NCI-H2107 treated with DMSO at 0.1 percent for 48 hours (cell line): ENCODE measurements around the gene UBE2D2.

ENCODE experiments used
- DNase-seq: peaks from one replicate; lab custom pipeline; 2025; ENCODE audit not compliant: unreplicated experiment; lab: John Stamatoyannopoulos, UW

UBE2D2 gene

GRCh38 chr5:139635191-139635590, 74.1 kb downstream of the UBE2D2 start:
- DNase-seq: no peak

GRCh38 chr5:139635606-139636206, 74.6 kb downstream of the UBE2D2 start:
- peak; percentile 20 for DNase-seq

DNA sequence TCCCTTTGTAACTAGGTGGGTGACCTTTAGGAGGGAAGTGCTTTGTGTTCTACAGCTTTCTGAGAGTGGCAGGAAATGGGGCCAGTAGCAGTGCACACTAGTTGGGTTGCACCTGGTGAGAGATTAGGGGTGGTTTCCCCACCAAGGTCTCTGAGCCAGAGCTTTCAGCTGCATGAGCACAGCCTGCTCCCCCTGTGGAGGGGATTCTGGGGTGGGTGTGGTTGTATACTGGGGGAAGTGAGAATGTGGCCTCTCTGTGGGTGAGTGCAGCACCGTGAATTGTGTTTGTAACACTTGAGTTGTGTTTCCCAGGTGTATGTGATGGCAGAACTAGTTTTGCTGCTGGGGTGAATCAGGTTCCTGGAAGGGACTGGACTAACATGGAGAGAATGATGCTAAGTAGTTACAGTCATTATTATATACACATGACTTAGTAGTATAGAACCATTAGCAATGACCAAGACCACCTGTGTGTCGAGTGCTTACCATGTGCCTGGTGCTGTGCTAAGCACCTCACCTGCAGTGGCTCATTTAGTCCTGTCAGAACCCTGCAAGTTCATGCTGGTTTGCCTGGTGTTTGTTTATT, 75.2 kb downstream of the UBE2D2 start:
- DNase-seq: no peak

DNA sequence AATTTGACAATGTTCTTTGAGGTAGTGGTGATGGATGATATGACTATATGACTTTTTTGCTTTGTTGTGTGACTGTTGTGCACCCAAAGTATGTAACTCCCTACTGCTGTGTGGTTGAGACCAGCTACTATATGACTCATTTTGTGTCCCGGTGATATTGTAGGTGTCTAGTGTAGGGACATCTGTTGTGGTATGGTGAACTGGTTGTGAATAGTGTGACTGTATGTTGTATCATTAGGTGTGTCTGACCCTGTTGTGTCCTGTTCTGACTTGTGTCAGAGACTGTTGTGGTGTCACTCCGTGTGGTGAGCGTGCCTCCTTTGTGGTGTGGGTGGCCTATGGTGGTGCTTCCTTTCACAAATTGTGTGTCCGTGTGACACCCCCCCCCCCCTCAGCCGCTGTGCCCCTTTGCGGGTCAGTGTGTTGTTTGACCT, 75.9 kb downstream of the UBE2D2 start:
- peak; percentile 47 for DNase-seq

DNA sequence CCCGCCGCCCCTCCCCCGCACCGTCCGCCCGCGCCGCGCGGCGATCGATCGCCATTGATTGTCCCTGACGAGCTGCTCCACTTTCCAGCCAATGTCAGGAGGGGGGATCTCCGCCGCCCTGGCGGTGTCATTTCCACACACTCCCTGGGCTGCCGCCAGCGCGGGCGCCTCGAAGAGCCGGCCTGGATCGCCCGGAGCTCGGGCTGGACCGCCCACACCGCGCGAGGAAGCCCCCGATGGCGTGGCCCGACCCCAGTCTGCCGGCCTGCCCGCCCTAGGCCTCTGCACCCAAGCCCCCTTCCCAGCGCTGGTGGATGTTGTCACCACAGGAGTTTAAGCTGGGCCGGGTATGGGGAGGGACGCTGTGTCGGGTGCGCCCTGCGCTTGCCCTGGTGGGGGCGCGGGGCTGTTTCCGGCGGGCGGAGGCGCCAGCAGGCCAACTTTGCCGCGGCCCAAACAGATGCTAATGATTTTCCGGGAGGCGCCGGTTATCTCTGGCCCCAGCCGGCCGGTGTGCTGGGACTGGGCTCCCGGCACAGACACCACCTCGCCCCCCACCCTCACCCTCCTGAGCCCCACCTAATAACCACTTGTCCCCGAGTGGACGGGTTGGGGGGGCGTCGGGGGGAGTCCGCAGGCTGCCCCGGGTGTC, 76.4 kb downstream of the UBE2D2 start:
- DNase-seq: peak; percentile 31

GRCh38 chr5:139638090-139638735, 77.1 kb downstream of the UBE2D2 start:
- DNase-seq: peak; percentile 58

DNA sequence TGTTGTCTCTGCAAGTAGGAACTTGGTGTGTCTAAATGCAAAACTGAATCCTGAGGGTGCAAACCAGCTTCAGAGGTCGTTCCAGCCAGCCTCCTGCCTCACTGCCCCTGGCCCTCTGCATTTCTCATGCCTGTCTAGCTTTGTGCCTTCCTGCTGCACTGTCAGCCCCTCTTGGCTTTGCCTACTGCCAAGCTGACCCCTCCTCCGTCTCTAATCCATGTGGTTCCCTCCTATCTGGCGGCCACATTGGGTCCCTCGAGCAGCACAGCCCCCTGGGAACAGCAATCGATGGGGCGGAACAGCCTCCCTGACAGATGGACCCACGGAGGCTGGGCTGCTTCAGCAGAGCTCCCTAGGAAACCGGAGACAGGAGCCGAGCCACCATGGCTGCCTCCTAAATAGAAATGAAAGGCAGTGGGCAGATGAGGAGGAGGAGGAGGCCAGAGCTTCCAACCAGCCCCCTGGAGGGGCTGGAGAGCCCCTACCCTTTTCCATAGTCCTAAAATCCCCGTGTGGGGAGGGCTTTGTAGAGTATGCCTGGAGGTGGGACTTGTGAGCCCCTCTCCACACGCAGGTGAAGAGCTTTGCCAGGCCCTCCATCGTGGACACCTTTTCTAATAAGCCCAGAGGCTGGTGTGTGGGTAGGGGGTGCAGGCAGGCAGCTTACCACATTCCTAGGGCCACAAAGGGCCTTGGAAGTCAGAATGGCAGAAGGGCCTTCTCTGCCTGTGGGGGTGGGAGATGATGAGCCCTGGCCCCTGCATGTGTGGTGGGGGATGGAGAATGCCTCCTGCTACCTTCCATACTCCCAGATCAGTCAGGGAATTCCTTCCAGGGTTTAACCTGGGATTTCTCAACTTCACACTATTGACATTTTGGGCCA, 77.8 kb downstream of the UBE2D2 start:
- DNase-seq: no peak

GRCh38 chr5:139639619-139640380, 78.7 kb downstream of the UBE2D2 start:
- no peak for DNase-seq

GRCh38 chr5:139640421-139641115, 79.4 kb downstream of the UBE2D2 start:
- DNase-seq: no peak

GRCh38 chr5:139641116-139642080, 80.3 kb downstream of the UBE2D2 start:
- DNase-seq: no peak

- no peak for DNase-seq
Observed at GRCh38 chr5:139642213-139642612, 81.1 kb downstream of the UBE2D2 start.

DNA sequence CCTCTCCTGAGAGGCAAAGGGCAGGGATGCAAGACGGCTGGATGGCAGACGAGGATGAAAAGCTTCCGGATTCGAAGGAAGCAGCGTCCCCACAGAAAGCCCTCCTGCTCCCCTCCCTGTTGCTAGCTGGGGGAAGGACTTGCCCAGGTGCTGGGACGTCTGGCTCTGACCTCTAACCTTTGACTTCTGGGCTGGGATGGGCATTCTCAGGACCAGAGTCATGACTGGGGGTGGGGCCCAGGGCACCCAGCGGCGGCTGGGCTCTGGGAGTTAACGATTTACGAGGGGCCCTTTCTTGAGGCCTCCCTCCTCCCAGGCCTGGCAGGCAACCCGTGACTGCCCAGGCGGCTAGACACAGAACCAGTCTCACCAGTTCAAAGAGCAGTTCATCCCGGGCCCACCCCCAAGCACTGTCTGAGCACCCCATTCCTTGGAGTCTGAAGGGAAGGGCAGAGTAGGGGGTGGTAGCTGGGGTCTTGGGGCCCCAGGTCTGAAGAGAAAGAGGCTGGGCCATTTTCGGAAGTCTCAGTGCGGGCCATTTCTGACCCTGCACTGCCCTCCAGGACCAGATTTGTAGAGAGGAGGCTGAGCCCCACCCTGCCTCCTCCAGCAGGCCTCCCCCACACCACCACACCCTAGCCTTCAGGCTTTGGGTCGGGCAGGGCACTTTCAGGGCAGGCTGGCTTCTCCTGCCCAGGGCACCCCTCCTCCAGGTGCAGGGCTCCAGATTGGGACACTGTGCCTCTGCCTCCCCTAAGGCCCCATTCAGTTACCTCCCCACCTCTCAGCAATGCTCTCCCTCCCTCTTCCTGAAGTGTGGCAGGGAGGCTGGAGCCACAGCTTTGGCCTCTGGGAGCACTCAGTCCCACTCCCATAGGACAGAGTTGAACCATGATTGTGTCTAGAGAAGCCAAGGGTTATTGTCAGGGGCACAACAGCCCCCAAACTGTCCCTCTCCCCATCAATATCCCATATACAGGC, 82.0 kb downstream of the UBE2D2 start:
- no peak for DNase-seq

- DNase-seq: no peak
Observed at GRCh38 chr5:139644001-139644456, 82.9 kb downstream of the UBE2D2 start.

DNA sequence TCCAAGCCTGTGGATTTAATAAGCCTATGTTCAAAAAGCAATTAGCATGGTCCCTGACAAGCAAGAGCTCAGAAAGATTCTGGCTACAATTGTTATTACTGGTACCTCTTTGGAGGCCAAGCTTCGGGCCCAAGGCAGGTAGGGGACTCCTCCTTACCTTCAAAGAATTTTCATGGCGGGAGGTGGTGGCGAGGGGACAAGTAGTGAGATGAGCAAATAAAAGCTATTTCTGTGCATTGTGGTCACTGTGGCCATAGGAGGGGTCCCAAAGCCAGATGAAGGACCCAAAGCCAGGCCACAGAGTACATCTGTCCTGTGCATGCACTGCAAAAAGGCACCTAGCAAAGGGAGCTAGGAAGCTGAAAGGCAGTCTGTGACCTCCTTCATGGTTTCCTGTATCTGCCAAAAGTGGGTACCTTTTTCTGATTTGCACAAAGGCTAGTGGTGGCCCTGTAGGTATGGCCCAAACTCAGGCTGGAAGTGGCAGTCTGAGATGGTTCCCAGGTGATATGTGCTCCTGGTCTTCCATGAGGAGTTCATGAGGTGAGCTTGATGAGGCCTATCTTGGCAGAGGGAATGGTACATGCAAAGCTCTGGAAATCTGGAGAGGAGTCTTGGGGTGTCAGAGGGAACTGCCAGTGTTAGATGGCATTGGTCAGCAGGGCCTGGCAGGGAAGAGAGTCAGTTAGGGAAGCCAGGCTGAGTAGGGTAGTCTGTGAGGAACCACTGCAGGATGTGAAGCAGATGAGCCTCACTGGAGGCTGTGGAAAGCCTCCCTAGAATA, 83.7 kb downstream of the UBE2D2 start:
- DNase-seq: no peak

GRCh38 chr5:139645430-139645871, 84.3 kb downstream of the UBE2D2 start:
- no peak for DNase-seq

DNA sequence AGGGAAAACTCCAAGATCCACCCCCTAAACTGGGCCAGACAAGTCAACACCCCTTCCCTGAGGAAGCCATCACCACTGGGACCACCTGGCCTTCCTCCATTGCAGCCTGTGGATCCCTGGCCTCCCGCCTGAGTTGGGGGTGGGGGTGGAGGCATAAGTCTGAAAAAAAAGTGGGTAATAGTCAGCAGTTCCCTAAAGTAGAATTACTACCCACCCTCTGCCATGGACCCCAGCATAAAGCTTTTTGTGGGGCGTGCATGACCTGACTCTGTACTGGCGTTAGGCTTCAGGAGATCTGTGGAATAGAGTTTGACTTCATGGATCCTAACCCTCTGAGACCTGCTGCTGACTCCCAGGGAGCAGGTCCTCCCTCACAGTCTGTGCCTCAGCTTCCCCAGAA, 85.0 kb downstream of the UBE2D2 start:
- no peak for DNase-seq
